ENCODE measurements around the gene FBXW7. TPM values are rescaled to one million over a fixed set of nuclear protein-coding genes. Genes with fewer than 3 reads are reported as not detected.

FBXW7 gene
- total RNA-seq, 1 experiment from 2014 or later = 23.0 TPM

DNA sequence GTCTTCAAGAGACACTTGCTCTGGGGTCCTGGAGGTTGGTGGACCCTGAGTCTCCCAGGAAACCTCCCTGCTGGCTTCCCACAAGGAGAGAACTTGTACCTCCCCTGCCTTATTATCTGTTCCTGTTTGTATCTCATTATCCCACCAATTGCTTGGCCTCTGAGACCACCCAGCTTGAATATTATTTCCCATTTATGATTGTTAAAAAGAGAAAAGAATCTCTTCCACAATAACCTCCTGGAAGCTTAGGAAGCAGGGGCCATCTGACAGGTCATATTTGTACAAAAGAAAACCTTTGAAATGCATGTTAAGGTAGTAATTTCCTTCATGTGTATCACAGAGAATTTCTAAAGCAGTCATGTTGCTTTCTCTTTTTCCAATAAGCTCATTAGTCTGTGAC, 239.5 kb downstream of the FBXW7 start:
- H3K27ac ChIP-seq (ENCODE audit: low read depth, low read length) = no peak overlapping the region
- DNase-seq (ENCODE audit: low read depth, low spot score) (no peak), ATAC-seq (no peak)
- H3K9me3 ChIP-seq (ENCODE audit: control insufficient read depth in 1 of 2, insufficient read depth in 1 of 2, low read depth in 1 of 2, low read length in 2 of 2) = no peaks in the 10 kb centered on the region
- no peaks in the 10 kb centered on the region for H4K20me1 ChIP-seq (ENCODE audit: insufficient read depth)
- intact Hi-C loops (cut with micrococcal nuclease) = no loop called here
- ChIA-PET RAD21 (ENCODE audit: low non-redundant PET in 1 of 2, low total read pairs in 2 of 2, uncharacterized antibody in 2 of 2, unreplicated experiment in 2 of 2) (no interaction called here), CTCF (no interaction called here), POLR2A (no interaction called here)
- H3K4me1 ChIP-seq (ENCODE audit: control insufficient read depth in 1 of 2, insufficient read depth in 2 of 2, low read length in 2 of 2) = no peaks in the 10 kb centered on the region
- no peaks in the 10 kb centered on the region for H3K79me2 ChIP-seq (ENCODE audit: insufficient read depth, low read length)
- no peak overlapping the region for H2AFZ ChIP-seq (ENCODE audit: low read depth, low read length, poor library complexity, severe bottlenecking)
- no peaks in the 10 kb centered on the region for H3K36me3 ChIP-seq (ENCODE audit: control insufficient read depth in 1 of 2, insufficient read depth in 2 of 2, low read length in 2 of 2)
- no peak overlapping the region for H3K4me3 ChIP-seq (replicated peaks in 1 of 2; ENCODE audit: low read depth in 1 of 2, low read length in 2 of 2)
- H3K27me3 ChIP-seq (ENCODE audit: insufficient read depth, low read length) = no peaks in the 10 kb centered on the region
- H3K4me2 ChIP-seq (ENCODE audit: low read length) = no peak overlapping the region
- no peaks in the 10 kb centered on the region for H3K9me2 ChIP-seq (ENCODE audit: insufficient read depth)
- no TSS peak for BruUV-seq (replicated peaks)
- TF ChIP-seq RAD21 (IDR thresholded peaks at IDR 0.05; ENCODE audit: low read depth) = no peak
- TF ChIP-seq SP1 (IDR thresholded peaks at IDR 0.05; ENCODE audit: low read depth) = no peak
- TF ChIP-seq EGR1 (IDR thresholded peaks at IDR 0.05; ENCODE audit: low read depth) = no peak
- TF ChIP-seq, protein P1, sequence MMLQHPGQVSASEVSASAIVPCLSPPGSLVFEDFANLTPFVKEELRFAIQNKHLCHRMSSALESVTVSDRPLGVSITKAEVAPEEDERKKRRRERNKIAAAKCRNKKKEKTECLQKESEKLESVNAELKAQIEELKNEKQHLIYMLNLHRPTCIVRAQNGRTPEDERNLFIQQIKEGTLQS (IDR thresholded peaks at IDR 0.05) = no peak
- TF ChIP-seq CEBPB (IDR thresholded peaks at IDR 0.05; ENCODE audit: low read depth) = no peak
- TF ChIP-seq ZNF274 (IDR thresholded peaks at IDR 0.05; ENCODE audit: low read depth, low read length) = no peak
- TF ChIP-seq FOSL1 (IDR thresholded peaks at IDR 0.05; ENCODE audit: low read depth) = no peak
- TF ChIP-seq SIN3A (IDR thresholded peaks at IDR 0.05; ENCODE audit: low read depth) = no peak
- no peak for TF ChIP-seq YY1 (IDR thresholded peaks at IDR 0.05; ENCODE audit: extremely low read depth, insufficient replicate concordance, low read depth, low read length)
- no peak for TF ChIP-seq POLR2AphosphoS5 (IDR thresholded peaks at IDR 0.05; ENCODE audit: low read depth, low read length)
- H3K9ac ChIP-seq (ENCODE audit: low read length) = no peak overlapping the region

DNA sequence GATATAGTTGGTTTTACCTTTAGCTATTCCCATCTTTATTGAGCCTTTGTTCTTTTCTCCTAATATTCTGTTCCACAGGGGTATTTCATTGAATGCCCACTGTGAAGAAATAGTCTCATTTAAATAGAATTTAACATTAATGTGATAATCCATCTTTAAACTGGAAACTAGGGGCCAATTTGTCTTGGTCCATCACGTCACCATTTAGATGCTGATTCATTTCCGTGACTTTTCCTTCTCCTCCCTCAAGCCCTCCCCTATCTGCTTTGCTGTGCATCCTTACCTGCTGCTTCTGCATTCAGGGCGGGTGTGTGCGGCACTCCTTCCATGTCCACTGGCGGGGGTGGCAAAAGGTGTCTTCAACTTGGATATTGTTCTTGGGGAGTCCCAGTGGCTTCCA, 241.1 kb downstream of the FBXW7 start:
- intact Hi-C loops (cut with micrococcal nuclease) = no loop called here
- no TSS peak for BruUV-seq (replicated peaks)
- Histone ChIP-seq H3K79me2 (ENCODE audit: insufficient read depth, low read length) (no peaks in the 10 kb centered on the region), H3K27ac (ENCODE audit: low read depth, low read length) (no peak overlapping the region), H3K9me2 (ENCODE audit: insufficient read depth) (no peaks in the 10 kb centered on the region), H3K4me1 (ENCODE audit: control insufficient read depth in 1 of 2, insufficient read depth in 2 of 2, low read length in 2 of 2) (no peaks in the 10 kb centered on the region), H3K27me3 (ENCODE audit: insufficient read depth, low read length) (no peaks in the 10 kb centered on the region), H3K9me3 (ENCODE audit: control insufficient read depth in 1 of 2, insufficient read depth in 1 of 2, low read depth in 1 of 2, low read length in 2 of 2) (no peaks in the 10 kb centered on the region), H3K9ac (ENCODE audit: low read length) (no peak overlapping the region), H3K36me3 (ENCODE audit: control insufficient read depth in 1 of 2, insufficient read depth in 2 of 2, low read length in 2 of 2) (no peaks in the 10 kb centered on the region), H3K4me2 (ENCODE audit: low read length) (no peak overlapping the region), H4K20me1 (ENCODE audit: insufficient read depth) (no peaks in the 10 kb centered on the region), H3K4me3 (replicated peaks in 1 of 2; ENCODE audit: low read depth in 1 of 2, low read length in 2 of 2) (no peak overlapping the region), H2AFZ (ENCODE audit: low read depth, low read length, poor library complexity, severe bottlenecking) (no peak overlapping the region)
- POLR2A ChIA-PET = no interaction called here
- no peak for ATAC-seq
- RAD21 ChIA-PET (ENCODE audit: low non-redundant PET in 1 of 2, low total read pairs in 2 of 2, uncharacterized antibody in 2 of 2, unreplicated experiment in 2 of 2) = no interaction called here
- CTCF ChIA-PET = no interaction called here
- DNase-seq (ENCODE audit: low read depth, low spot score) = no peak
- TF ChIP-seq ZFX (IDR thresholded peaks at IDR 0.05) (no peak), EGR1 (IDR thresholded peaks at IDR 0.05; ENCODE audit: low read depth) (no peak), EZH2phosphoT487 (IDR thresholded peaks at IDR 0.05; ENCODE audit: borderline replicate concordance) (no peak), FOSL1 (IDR thresholded peaks at IDR 0.05; ENCODE audit: low read depth) (no peak), RAD21 (IDR thresholded peaks at IDR 0.05; ENCODE audit: low read depth) (no peak), ELF1 (IDR thresholded peaks at IDR 0.05; ENCODE audit: borderline replicate concordance, low read depth) (no peak), SRF (IDR thresholded peaks at IDR 0.05; ENCODE audit: low read depth) (no peak), CEBPB (IDR thresholded peaks at IDR 0.05; ENCODE audit: low read depth) (no peak), JUND (IDR thresholded peaks at IDR 0.05) (no peak), CBX3 (IDR thresholded peaks at IDR 0.05; ENCODE audit: low read depth) (no peak)
- TF ChIP-seq, protein P1 (IDR thresholded peaks at IDR 0.05) = no peak
- TF ChIP-seq, protein P2, sequence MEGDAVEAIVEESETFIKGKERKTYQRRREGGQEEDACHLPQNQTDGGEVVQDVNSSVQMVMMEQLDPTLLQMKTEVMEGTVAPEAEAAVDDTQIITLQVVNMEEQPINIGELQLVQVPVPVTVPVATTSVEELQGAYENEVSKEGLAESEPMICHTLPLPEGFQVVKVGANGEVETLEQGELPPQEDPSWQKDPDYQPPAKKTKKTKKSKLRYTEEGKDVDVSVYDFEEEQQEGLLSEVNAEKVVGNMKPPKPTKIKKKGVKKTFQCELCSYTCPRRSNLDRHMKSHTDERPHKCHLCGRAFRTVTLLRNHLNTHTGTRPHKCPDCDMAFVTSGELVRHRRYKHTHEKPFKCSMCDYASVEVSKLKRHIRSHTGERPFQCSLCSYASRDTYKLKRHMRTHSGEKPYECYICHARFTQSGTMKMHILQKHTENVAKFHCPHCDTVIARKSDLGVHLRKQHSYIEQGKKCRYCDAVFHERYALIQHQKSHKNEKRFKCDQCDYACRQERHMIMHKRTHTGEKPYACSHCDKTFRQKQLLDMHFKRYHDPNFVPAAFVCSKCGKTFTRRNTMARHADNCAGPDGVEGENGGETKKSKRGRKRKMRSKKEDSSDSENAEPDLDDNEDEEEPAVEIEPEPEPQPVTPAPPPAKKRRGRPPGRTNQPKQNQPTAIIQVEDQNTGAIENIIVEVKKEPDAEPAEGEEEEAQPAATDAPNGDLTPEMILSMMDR (IDR thresholded peaks at IDR 0.05 in 2 of 3, conservative IDR thresholded peaks at IDR 0.05 in 1 of 3; ENCODE audit: borderline replicate concordance in 1 of 3, insufficient read depth in 1 of 3, low read depth in 2 of 3, low read length in 2 of 3) = no peak

Data from HCT116 (cell line).